Neural progenitor cell (in vitro differentiated cells): Measurements from ENCODE around the gene GCSH. TPM values are rescaled to one million over a fixed set of nuclear protein-coding genes. Genes with fewer than 3 reads are reported as not detected.
"Not testable (repeated sequence)": the region's sequence is repeated elsewhere in the genome, so short reads cannot be mapped to it uniquely, and the experiment has no call there.

Experiments used
- DNase-seq: peaks from one replicate; pipeline ENCODE4 v3.0.0-alpha.2; 2016; ENCODE audit warnings: low spot score
- H2AFZ ChIP-seq: fragments of 200-600 bp; sonication (generic); replicated peaks from 2 replicates; pipeline ENCODE4 v1.6.1; 2016; ENCODE audit warnings: antibody characterized with exemption
- H3F3A ChIP-seq: fragments of 200-600 bp; sonication (generic); 2 replicates; pipeline ENCODE4 v1.6.1; 2016; ENCODE audit warnings: antibody characterized with exemption, low read depth
- H3K27ac ChIP-seq: fragments of 200-600 bp; sonication (generic); 2 replicates; pipeline ENCODE4 v1.5.1; 2016; ENCODE audit warnings: mild to moderate bottlenecking
- H3K27me3 ChIP-seq: fragments of 200-600 bp; sonication (generic); 2 replicates; pipeline ENCODE4 v1.6.1; 2016; ENCODE audit warnings: mild to moderate bottlenecking, moderate library complexity
- H3K36me3 ChIP-seq: fragments of 200-600 bp; sonication (generic); 2 replicates; pipeline ENCODE4 v1.5.1; 2016
- H3K4me1 ChIP-seq: fragments of 200-600 bp; sonication (generic); 2 replicates; pipeline ENCODE4 v1.6.1; 2016; ENCODE audit warnings: mixed run types
- H3K4me2 ChIP-seq: fragments of 200-600 bp; sonication (generic); 2 replicates; pipeline ENCODE4 v1.6.1; 2016
- H3K4me3 ChIP-seq: fragments of 200-600 bp; sonication (generic); 2 replicates; pipeline ENCODE4 v1.5.1; 2016
- H3K79me2 ChIP-seq: fragments of 200-600 bp; sonication (generic); 2 replicates; pipeline ENCODE4 v1.6.1; 2016; ENCODE audit warnings: low read depth
- H3K9ac ChIP-seq: fragments of 200-600 bp; sonication (generic); 2 replicates; pipeline ENCODE4 v1.6.1; 2016
- H3K9me3 ChIP-seq: fragments of 200-600 bp; sonication (generic); 2 replicates; pipeline ENCODE4 v1.5.1; 2016; ENCODE audit warnings: low read depth
- H4K20me1 ChIP-seq: fragments of 200-600 bp; sonication (generic); 2 replicates; pipeline ENCODE4 v1.6.1; 2016; ENCODE audit warnings: low read depth
- H3K27ac Mint-ChIP-seq: 3 replicates; pipeline ENCODE4 v1.8.0; 2021; ENCODE audit warnings: mixed read lengths
- H3K27me3 Mint-ChIP-seq: 2 replicates; pipeline ENCODE4 v1.8.0; 2022; ENCODE audit warnings: low read depth, mild to moderate bottlenecking, inconsistent platforms, moderate library complexity, mixed read lengths; ENCODE audit not compliant: insufficient read depth
- H3K36me3 Mint-ChIP-seq: 3 replicates; pipeline ENCODE4 v1.8.0; 2021; ENCODE audit warnings: mixed read lengths
- H3K4me1 Mint-ChIP-seq: 3 replicates; pipeline ENCODE4 v1.8.0; 2021; ENCODE audit warnings: mixed read lengths
- H3K4me3 Mint-ChIP-seq: 3 replicates; pipeline ENCODE4 v1.8.0; 2021; ENCODE audit warnings: mild to moderate bottlenecking, moderate library complexity, mixed read lengths
- H3K9me3 Mint-ChIP-seq: 3 replicates; pipeline ENCODE4 v1.8.0; 2020; ENCODE audit warnings: mixed read lengths
- CTCF ChIP-seq: fragments of 200-600 bp; sonication (generic); IDR thresholded peaks from 2 replicates; pipeline ENCODE4 v1.5.1; 2017; ENCODE audit warnings: antibody characterized with exemption, mild to moderate bottlenecking
- EZH2 ChIP-seq: fragments of 200-600 bp; sonication (generic); IDR thresholded peaks from 2 replicates; pipeline ENCODE4 v1.6.1; 2017; ENCODE audit warnings: antibody characterized with exemption, mild to moderate bottlenecking, moderate library complexity
- EZH2phosphoT487 ChIP-seq: fragments of 200-600 bp; sonication (generic); IDR thresholded peaks from 2 replicates; pipeline ENCODE4 v1.6.1; 2017; ENCODE audit warnings: antibody characterized with exemption
- total RNA-seq: library from RNA; depleted of rRNA; stranded (reverse); fragments of >200 nt; gene quantifications from 2 replicates; pipeline ENCODE4 v1.2.3, GENCODE V29; 2015; ENCODE audit warnings: low replicate concordance

The GCSH gene
- total RNA-seq, 1 donor from 2014 or later: 235 TPM

GRCh38 chr16:81117436-81117835 is 21.2 kb upstream of the GCSH start:
- Histone ChIP-seq H3K9ac (no peak overlapping the region), H3K27ac (no peak overlapping the region), H2AFZ (no peak overlapping the region), H3K4me1 (no peaks in the 10 kb centered on the region), H3K36me3 (no peaks in the 10 kb centered on the region), H3K27me3 (no peaks in the 10 kb centered on the region), H3F3A (no peaks in the 10 kb centered on the region), H3K4me2 (no peak overlapping the region), H3K79me2 (no peaks in the 10 kb centered on the region), H3K9me3 (no peaks in the 10 kb centered on the region), H3K4me3 (no peak overlapping the region), H4K20me1 (no peaks in the 10 kb centered on the region)
- Mint-ChIP-seq H3K36me3 (no peaks in the 10 kb centered on the region), H3K27ac (no peak overlapping the region), H3K9me3 (no peaks in the 10 kb centered on the region), H3K4me3 (no peak overlapping the region), H3K4me1 (peaks cover 8% of the 10 kb centered on the region), H3K27me3 (peaks cover 4% of the 10 kb centered on the region)
- DNase-seq: no peak
- TF ChIP-seq CTCF (no peak), EZH2 (no peak), EZH2phosphoT487 (no peak)

DNA sequence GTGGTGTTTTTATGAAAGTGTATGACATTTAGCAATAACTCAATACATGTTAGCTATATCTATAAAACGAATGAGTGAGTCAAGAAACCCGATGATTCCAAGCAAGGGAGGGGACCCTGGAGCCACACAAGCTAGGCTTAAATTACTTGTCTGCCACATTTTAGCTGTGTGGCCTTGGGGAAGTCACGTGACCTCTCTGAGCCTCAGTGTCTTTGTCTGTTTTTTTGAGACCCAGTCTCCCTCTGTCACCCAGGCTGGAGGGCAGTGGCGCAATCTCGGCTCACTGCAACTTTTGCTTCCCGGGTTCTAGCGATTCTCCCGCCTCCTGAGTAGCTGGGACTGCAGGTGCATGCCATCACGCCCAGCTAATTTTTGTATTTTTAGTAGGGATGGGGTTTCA is 20.1 kb upstream of the GCSH start:
- no peaks in the 10 kb centered on the region for H3K79me2 ChIP-seq
- no peak overlapping the region for H2AFZ ChIP-seq
- H3K27ac Mint-ChIP-seq: no peak overlapping the region
- no peaks in the 10 kb centered on the region for H3K4me1 ChIP-seq
- no peaks in the 10 kb centered on the region for H3K27me3 ChIP-seq
- H3K9me3 ChIP-seq: no peaks in the 10 kb centered on the region
- H3K4me3 ChIP-seq: no peak overlapping the region
- TF ChIP-seq EZH2phosphoT487 (no peak), EZH2 (no peak), CTCF (no peak)
- no peaks in the 10 kb centered on the region for H3K36me3 Mint-ChIP-seq
- peaks cover 4% of the 10 kb centered on the region for H3K27me3 Mint-ChIP-seq
- H4K20me1 ChIP-seq: no peaks in the 10 kb centered on the region
- no peaks in the 10 kb centered on the region for H3F3A ChIP-seq
- H3K4me3 Mint-ChIP-seq: no peak overlapping the region
- H3K9ac ChIP-seq: no peak overlapping the region
- H3K9me3 Mint-ChIP-seq: no peaks in the 10 kb centered on the region
- H3K36me3 ChIP-seq: no peaks in the 10 kb centered on the region
- H3K27ac ChIP-seq: no peak overlapping the region
- no peak for DNase-seq
- H3K4me2 ChIP-seq: no peak overlapping the region
- H3K4me1 Mint-ChIP-seq: peaks cover 8% of the 10 kb centered on the region

DNA sequence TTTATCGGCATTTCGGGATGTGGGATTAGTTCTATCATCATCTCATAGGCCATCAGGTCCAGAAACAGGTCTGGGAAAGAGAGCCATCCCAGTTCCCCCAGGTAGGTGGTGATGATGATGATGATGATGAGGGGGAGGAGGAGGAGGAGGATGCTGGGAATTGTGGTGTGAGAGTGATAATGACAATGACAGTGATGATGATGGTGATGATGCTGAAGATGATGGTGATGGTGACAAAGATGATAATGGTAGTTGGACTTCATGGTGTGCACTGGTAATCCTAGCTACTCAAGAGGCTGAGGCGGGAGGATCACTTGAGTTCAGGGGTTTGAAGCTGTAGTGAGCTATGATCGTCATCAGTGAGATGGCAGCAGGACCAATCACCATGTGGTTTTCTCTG is 16.3 kb upstream of the GCSH start:
- H3K27me3 ChIP-seq: no peaks in the 10 kb centered on the region
- H3K36me3 ChIP-seq: no peaks in the 10 kb centered on the region
- no peak overlapping the region for H3K4me3 Mint-ChIP-seq
- no peak for DNase-seq
- H3K4me1 ChIP-seq: no peaks in the 10 kb centered on the region
- H3K4me1 Mint-ChIP-seq: no peaks in the 10 kb centered on the region
- TF ChIP-seq CTCF: no peak
- no peak for TF ChIP-seq EZH2
- TF ChIP-seq EZH2phosphoT487: no peak
- no peaks in the 10 kb centered on the region for H3K79me2 ChIP-seq
- no peaks in the 10 kb centered on the region for H3K36me3 Mint-ChIP-seq
- no peak overlapping the region for H2AFZ ChIP-seq
- no peak overlapping the region for H3K9ac ChIP-seq
- no peak overlapping the region for H3K4me2 ChIP-seq
- no peak overlapping the region for H3K4me3 ChIP-seq
- no peak overlapping the region for H3K27ac Mint-ChIP-seq
- peaks cover 2% of the 10 kb centered on the region for H3K27me3 Mint-ChIP-seq
- no peaks in the 10 kb centered on the region for H4K20me1 ChIP-seq
- H3F3A ChIP-seq: no peaks in the 10 kb centered on the region
- no peak overlapping the region for H3K27ac ChIP-seq
- no peaks in the 10 kb centered on the region for H3K9me3 Mint-ChIP-seq
- H3K9me3 ChIP-seq: no peaks in the 10 kb centered on the region

DNA sequence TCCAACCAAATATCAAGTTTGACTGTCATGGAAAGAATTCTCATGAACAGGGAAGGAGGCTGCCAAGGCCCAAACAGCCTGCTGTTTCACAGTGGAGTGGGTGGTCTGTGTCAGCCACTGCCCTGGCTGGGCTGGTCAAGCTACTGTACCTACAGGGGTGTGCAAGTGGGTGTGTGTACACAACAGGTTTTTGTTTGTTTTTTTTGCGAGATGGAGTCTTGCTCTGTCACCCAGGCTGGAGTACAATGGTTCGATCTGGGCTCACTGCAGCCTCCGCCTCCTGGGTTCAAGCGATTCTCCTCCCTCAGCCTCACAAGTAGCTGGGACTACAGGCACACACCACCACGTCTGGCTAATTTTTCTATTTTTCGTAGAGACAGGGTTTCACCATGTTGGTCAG is 13.1 kb upstream of the GCSH start:
- not testable (repeated sequence) for H3K27me3 Mint-ChIP-seq, H3K27ac Mint-ChIP-seq, H3K27me3 ChIP-seq, H3K36me3 Mint-ChIP-seq, DNase-seq, H3K4me1 Mint-ChIP-seq, H3K79me2 ChIP-seq, H3K4me1 ChIP-seq, H3K9me3 ChIP-seq, H3K4me3 ChIP-seq, H2AFZ ChIP-seq, H3K36me3 ChIP-seq, H4K20me1 ChIP-seq, H3K27ac ChIP-seq, H3K4me2 ChIP-seq, H3K4me3 Mint-ChIP-seq, H3K9me3 Mint-ChIP-seq, H3K9ac ChIP-seq, H3F3A ChIP-seq
